IPS-NIHi7 (cell line): ENCODE measurements around the gene CCT2.

Experiments used
- DNase-seq: peaks from one replicate; pipeline ENCODE4 v3.0.0; 2012; ENCODE audit warnings: mixed read lengths; ENCODE audit errors: extremely low spot score

CCT2 gene

DNA sequence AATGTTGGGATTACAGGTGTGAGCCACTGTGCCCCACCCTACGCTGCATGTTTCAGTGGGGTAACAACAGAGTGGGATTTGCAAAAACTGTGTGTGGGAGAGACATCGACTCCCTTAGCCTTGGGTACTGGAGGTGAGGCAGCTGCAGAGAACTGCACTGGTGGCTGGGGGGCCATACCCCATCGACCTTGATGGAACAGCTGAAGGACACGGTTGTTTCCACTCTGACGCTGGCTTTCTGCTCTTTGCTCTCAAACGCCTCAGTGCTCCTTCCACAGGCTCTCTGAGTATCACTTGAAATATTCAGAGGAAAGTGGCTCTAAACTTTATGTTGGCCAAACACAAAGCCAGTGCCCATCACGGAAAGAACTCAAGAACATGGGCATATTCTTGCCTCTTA is 56.3 kb downstream of the CCT2 start:
- DNase-seq, result no peak

GRCh38 chr12:69642531-69642930 is 57.3 kb downstream of the CCT2 start:
- no peak for DNase-seq

DNA sequence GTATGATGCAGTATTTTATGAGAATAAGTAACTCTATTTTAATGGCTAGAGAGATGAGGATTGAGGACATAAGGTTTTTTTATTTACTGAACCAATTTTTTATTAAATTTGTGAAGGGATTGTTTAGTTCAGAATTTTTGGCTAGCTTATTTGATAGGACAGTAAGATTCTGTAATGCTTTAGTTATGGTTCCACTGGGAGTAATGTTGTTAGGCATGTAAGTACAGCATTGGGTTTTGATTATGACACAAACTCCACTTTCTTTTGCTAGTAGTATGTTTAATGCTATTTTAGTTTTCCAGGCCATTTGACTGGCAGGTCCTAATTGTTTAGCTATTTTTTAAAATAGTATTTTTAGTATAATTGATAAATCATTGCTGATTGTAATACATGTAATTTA is 59.3 kb downstream of the CCT2 start:
- DNase-seq, result no peak

GRCh38 chr12:69645031-69645430 is 59.8 kb downstream of the CCT2 start:
- no peak for DNase-seq

DNA sequence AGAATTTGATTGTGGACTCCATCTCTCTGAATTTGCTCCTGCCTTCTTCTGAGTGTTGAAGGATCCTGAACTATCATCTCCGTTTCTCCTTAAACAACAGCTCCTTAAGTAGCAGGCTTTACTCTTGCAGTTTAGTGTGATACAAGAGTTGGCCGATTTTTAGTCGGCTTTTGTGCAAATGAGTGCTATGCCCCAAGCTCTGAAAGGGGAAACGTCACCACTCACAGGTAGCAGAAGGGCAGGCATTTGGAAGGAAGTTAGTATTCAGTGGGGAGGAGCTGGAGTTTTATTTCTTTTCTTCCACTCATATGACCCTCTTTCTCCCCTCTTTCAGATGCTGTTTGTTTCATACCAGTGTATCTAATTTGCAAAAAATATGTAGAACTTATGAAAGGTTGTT is 61.9 kb downstream of the CCT2 start:
- DNase-seq, result no peak

DNA sequence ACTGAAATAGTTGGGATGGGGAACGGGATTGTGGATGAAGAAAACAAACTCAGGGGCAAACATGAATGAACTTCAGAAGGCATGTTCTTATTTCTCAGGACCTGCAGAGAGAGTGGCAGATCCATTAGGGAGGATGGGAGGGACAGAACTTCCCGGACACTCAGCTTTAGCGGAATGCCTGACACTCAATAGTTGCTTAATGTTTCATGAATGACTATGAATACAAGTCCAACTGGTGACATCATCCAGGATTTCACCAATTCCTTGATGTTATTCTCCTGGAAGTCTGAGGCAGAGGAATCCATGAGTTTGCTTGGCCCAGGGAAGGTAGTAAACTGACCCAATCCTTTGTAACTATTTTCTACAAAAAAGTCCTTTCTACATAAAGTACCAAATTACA is 63.2 kb downstream of the CCT2 start:
- no peak for DNase-seq

DNA sequence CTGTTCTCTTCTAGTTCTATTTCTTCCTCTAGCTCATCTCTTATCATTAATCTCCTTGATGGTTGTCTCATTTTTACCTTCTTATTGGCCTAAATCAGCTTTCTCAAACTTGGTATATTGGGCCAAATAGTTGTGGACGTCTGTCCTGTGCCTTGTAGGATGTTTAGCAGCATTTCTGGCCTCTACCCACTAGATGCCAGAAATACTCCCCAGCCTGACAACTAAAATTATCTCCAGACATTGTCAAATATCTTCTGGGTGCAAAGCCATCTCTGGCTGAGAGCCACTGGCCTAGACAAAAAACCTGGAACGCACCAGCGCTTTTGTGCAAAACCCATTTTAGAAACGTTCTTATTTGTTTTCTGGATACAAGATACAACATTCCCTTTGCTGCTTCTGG is 64.3 kb downstream of the CCT2 start:
- DNase-seq, result no peak
